GM18858 (cell line): ENCODE measurements around the gene POLD4.
"Not testable (repeated sequence)": the region's sequence is repeated elsewhere in the genome, so short reads cannot be mapped to it uniquely, and the experiment has no call there.

ENCODE experiments used
- ATAC-seq: cut with Tn5 transposase; IDR thresholded peaks from one replicate; pipeline ENCODE4 v1.9.1; 2021; ENCODE audit not compliant: unreplicated experiment

Gene POLD4

GRCh38 chr11:67353317-67354074, at the start of gene POLD4:
Gene POLD4, minus strand, starts transcription at chr11:67353546. Its CDS starts 147 bp downstream, at chr11:67353399.
- peak; percentile 54 for ATAC-seq

- not testable (repeated sequence) for ATAC-seq
Measured at GRCh38 chr11:67403085-67403484, 49.7 kb upstream of the POLD4 start.

GRCh38 chr11:67402192-67402839, 49.0 kb upstream of the POLD4 start:
- not testable (repeated sequence) for ATAC-seq

GRCh38 chr11:67401495-67402191, 48.3 kb upstream of the POLD4 start, which contains the start of gene PPP1CA:
Gene PPP1CA, minus strand, starts transcription at chr11:67401858. Its CDS starts 76 bp downstream, at chr11:67401782.
- no peak for ATAC-seq

- no peak for ATAC-seq
Measured at GRCh38 chr11:67400942-67401494, 47.7 kb upstream of the POLD4 start.

- no peak for ATAC-seq
Measured at GRCh38 chr11:67400251-67400941, 47.0 kb upstream of the POLD4 start.

GRCh38 chr11:67398661-67399563, 45.6 kb upstream of the POLD4 start:
- ATAC-seq, result no peak

GRCh38 chr11:67397986-67398660, 44.8 kb upstream of the POLD4 start:
- ATAC-seq, result no peak

GRCh38 chr11:67397536-67397935, 44.2 kb upstream of the POLD4 start:
- ATAC-seq, result no peak

GRCh38 chr11:67396587-67397389, 43.4 kb upstream of the POLD4 start:
- no peak for ATAC-seq

GRCh38 chr11:67396259-67396581, 42.9 kb upstream of the POLD4 start:
- ATAC-seq, result no peak

- ATAC-seq, result no peak
Measured at GRCh38 chr11:67395555-67396258, 42.4 kb upstream of the POLD4 start.

GRCh38 chr11:67393990-67394389, 40.6 kb upstream of the POLD4 start:
- ATAC-seq, result no peak

GRCh38 chr11:67393437-67393836, 40.1 kb upstream of the POLD4 start:
- no peak for ATAC-seq

- no peak for ATAC-seq
Measured at GRCh38 chr11:67392183-67392715, 38.9 kb upstream of the POLD4 start.

GRCh38 chr11:67391304-67392182, 38.2 kb upstream of the POLD4 start, which contains the start of gene RAD9A:
Gene RAD9A, plus strand, starts transcription at chr11:67391986. Its CDS starts 59 bp downstream, at chr11:67392045.
- ATAC-seq, result no peak

GRCh38 chr11:67390947-67391303, 37.6 kb upstream of the POLD4 start:
- no peak for ATAC-seq
